ENCODE measurements around the gene WDR7. TPM values are rescaled to one million over a fixed set of nuclear protein-coding genes. Genes with fewer than 3 reads are reported as not detected.
"Not testable (repeated sequence)": the region's sequence is repeated elsewhere in the genome, so short reads cannot be mapped to it uniquely, and the experiment has no call there.

The WDR7 gene
- total RNA-seq, 1 experiment from 2014 or later: 7.8 TPM

- no TSS peak for BruUV-seq (replicated peaks)
- Histone ChIP-seq H3K4me1 (no peaks in the 10 kb centered on the region), H3K9me3 (no peaks in the 10 kb centered on the region), H3K27me3 (replicated peaks; ENCODE audit: control insufficient read depth, insufficient read depth, low read length) (no peaks in the 10 kb centered on the region), H3K4me3 (ENCODE audit: low read depth, low read length) (no peak overlapping the region), H3K36me3 (ENCODE audit: control insufficient read depth, insufficient read depth, low read length) (no peaks in the 10 kb centered on the region)
- peaks cover 6% of the 10 kb centered on the region for H3K4me1 Mint-ChIP-seq (ENCODE audit: low read depth, unreplicated experiment)
- no peak for DNase-seq
- H3K27me3 Mint-ChIP-seq (ENCODE audit: insufficient read depth, unreplicated experiment): no peaks in the 10 kb centered on the region
- no peak for TF ChIP-seq CTCF (IDR thresholded peaks at IDR 0.05; ENCODE audit: insufficient read depth in 1 of 2, low read depth in 1 of 2, low read length in 1 of 2, severe bottlenecking in 1 of 2, unreplicated experiment in 1 of 2)
- H3K27ac Mint-ChIP-seq (ENCODE audit: unreplicated experiment): no peak overlapping the region
- CTCF ChIA-PET: no interaction called here
- H3K4me3 Mint-ChIP-seq (ENCODE audit: unreplicated experiment): no peak overlapping the region
- POLR2A ChIA-PET: no interaction called here
- intact Hi-C loops (cut with micrococcal nuclease; ENCODE audit: unreplicated experiment): no loop called here
- H3K36me3 Mint-ChIP-seq (ENCODE audit: insufficient read depth, unreplicated experiment): no peaks in the 10 kb centered on the region
- no peaks in the 10 kb centered on the region for H3K9me3 Mint-ChIP-seq (ENCODE audit: unreplicated experiment)
Observed at GRCh38 chr18:56652802-56653201, 1.6 kb downstream of the WDR7 start.

GRCh38 chr18:56654280-56654679, 3.1 kb downstream of the WDR7 start:
- H3K4me3 Mint-ChIP-seq (ENCODE audit: unreplicated experiment); POLR2A ChIA-PET; H3K9me3 ChIP-seq; intact Hi-C loops (cut with micrococcal nuclease; ENCODE audit: unreplicated experiment); H3K4me3 ChIP-seq (ENCODE audit: low read depth, low read length); DNase-seq; CTCF ChIA-PET; BruUV-seq (replicated peaks); H3K9me3 Mint-ChIP-seq (ENCODE audit: unreplicated experiment); H3K27me3 Mint-ChIP-seq (ENCODE audit: insufficient read depth, unreplicated experiment); H3K27ac Mint-ChIP-seq (ENCODE audit: unreplicated experiment); H3K27me3 ChIP-seq (replicated peaks; ENCODE audit: control insufficient read depth, insufficient read depth, low read length); H3K4me1 ChIP-seq; H3K36me3 Mint-ChIP-seq (ENCODE audit: insufficient read depth, unreplicated experiment); H3K36me3 ChIP-seq (ENCODE audit: control insufficient read depth, insufficient read depth, low read length); H3K4me1 Mint-ChIP-seq (ENCODE audit: low read depth, unreplicated experiment): not testable (repeated sequence)

- Mint-ChIP-seq H3K9me3 (ENCODE audit: unreplicated experiment) (no peaks in the 10 kb centered on the region), H3K36me3 (ENCODE audit: insufficient read depth, unreplicated experiment) (no peaks in the 10 kb centered on the region), H3K27ac (ENCODE audit: unreplicated experiment) (no peak overlapping the region), H3K4me1 (ENCODE audit: low read depth, unreplicated experiment) (no peaks in the 10 kb centered on the region), H3K27me3 (ENCODE audit: insufficient read depth, unreplicated experiment) (no peaks in the 10 kb centered on the region), H3K4me3 (ENCODE audit: unreplicated experiment) (no peak overlapping the region)
- intact Hi-C loops (cut with micrococcal nuclease; ENCODE audit: unreplicated experiment): no loop called here
- H3K36me3 ChIP-seq (ENCODE audit: control insufficient read depth, insufficient read depth, low read length): no peaks in the 10 kb centered on the region
- ChIA-PET CTCF (no interaction called here), POLR2A (no interaction called here)
- BruUV-seq (replicated peaks): no TSS peak
- no peak for DNase-seq
- no peak for TF ChIP-seq CTCF (IDR thresholded peaks at IDR 0.05; ENCODE audit: insufficient read depth in 1 of 2, low read depth in 1 of 2, low read length in 1 of 2, severe bottlenecking in 1 of 2, unreplicated experiment in 1 of 2)
- no peaks in the 10 kb centered on the region for H3K27me3 ChIP-seq (replicated peaks; ENCODE audit: control insufficient read depth, insufficient read depth, low read length)
- no peaks in the 10 kb centered on the region for H3K9me3 ChIP-seq
- H3K4me3 ChIP-seq (ENCODE audit: low read depth, low read length): no peak overlapping the region
- H3K4me1 ChIP-seq: no peaks in the 10 kb centered on the region
Observed at GRCh38 chr18:56658261-56658660, 7.1 kb downstream of the WDR7 start.

GRCh38 chr18:56659111-56659510, 8.0 kb downstream of the WDR7 start:
- no peaks in the 10 kb centered on the region for H3K36me3 ChIP-seq (ENCODE audit: control insufficient read depth, insufficient read depth, low read length)
- H3K4me1 Mint-ChIP-seq (ENCODE audit: low read depth, unreplicated experiment): no peaks in the 10 kb centered on the region
- no TSS peak for BruUV-seq (replicated peaks)
- no peaks in the 10 kb centered on the region for H3K36me3 Mint-ChIP-seq (ENCODE audit: insufficient read depth, unreplicated experiment)
- no peaks in the 10 kb centered on the region for H3K27me3 Mint-ChIP-seq (ENCODE audit: insufficient read depth, unreplicated experiment)
- no peaks in the 10 kb centered on the region for H3K4me1 ChIP-seq
- H3K9me3 Mint-ChIP-seq (ENCODE audit: unreplicated experiment): no peaks in the 10 kb centered on the region
- no peak overlapping the region for H3K4me3 ChIP-seq (ENCODE audit: low read depth, low read length)
- H3K4me3 Mint-ChIP-seq (ENCODE audit: unreplicated experiment): no peak overlapping the region
- POLR2A ChIA-PET: no interaction called here
- CTCF ChIA-PET: no interaction called here
- DNase-seq: no peak
- no peaks in the 10 kb centered on the region for H3K27me3 ChIP-seq (replicated peaks; ENCODE audit: control insufficient read depth, insufficient read depth, low read length)
- TF ChIP-seq CTCF (IDR thresholded peaks at IDR 0.05; ENCODE audit: insufficient read depth in 1 of 2, low read depth in 1 of 2, low read length in 1 of 2, severe bottlenecking in 1 of 2, unreplicated experiment in 1 of 2): no peak
- intact Hi-C loops (cut with micrococcal nuclease; ENCODE audit: unreplicated experiment): no loop called here
- no peaks in the 10 kb centered on the region for H3K9me3 ChIP-seq
- H3K27ac Mint-ChIP-seq (ENCODE audit: unreplicated experiment): no peak overlapping the region
